ENCODE measurements around the gene FUS. TPM values are rescaled to one million over a fixed set of nuclear protein-coding genes. Genes with fewer than 3 reads are reported as not detected.
"Not testable (repeated sequence)": the region's sequence is repeated elsewhere in the genome, so short reads cannot be mapped to it uniquely, and the experiment has no call there.

The FUS gene
- polyA plus RNA-seq, 1 donor (not counting 4 experiments of a cell fraction or from before 2014, with no cell fraction given) = 199 TPM

DNA sequence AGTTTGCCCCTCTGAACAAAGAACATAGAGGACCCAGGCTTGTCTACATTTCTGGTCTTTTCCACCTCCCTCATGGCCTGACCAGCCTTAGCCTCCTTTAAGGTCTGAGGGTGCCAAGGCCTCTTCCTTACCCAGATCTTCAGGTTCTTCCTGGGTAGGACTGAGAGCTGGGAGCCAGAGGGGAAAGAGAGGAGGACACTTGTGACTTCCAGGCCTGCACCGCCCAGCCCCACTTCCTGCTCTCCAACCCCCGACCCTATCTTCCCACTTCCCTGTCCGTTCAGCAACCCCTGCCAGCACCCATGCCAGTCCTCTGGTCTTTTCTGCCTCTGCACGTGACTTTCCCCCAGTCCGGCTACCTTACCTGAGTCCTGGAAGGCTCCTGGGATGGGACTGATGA is 30.6 kb upstream of the FUS start:
- Histone ChIP-seq H3K9me3 (ENCODE audit: control insufficient read depth, low read depth, low read length) (no peaks in the 10 kb centered on the region), H3K27ac (ENCODE audit: control insufficient read depth, insufficient read depth, low read length) (no peak overlapping the region), H3K79me2 (ENCODE audit: control insufficient read depth, insufficient read depth, low read length) (no peaks in the 10 kb centered on the region), H3K9ac (ENCODE audit: control insufficient read depth, extremely low read depth, insufficient read depth, low read length) (no peak overlapping the region), H3K27me3 (ENCODE audit: control insufficient read depth, extremely low read depth, insufficient read depth, low read length) (no peaks in the 10 kb centered on the region), H2AFZ (ENCODE audit: control insufficient read depth, low read length) (no peak overlapping the region), H3K4me3 (ENCODE audit: control insufficient read depth in 2 of 3, extremely low read depth in 1 of 3, insufficient read depth in 2 of 3, low read depth in 1 of 3, low read length in 3 of 3) (no peak overlapping the region), H4K20me1 (ENCODE audit: control insufficient read depth, extremely low read depth, insufficient read depth, low read length) (no peaks in the 10 kb centered on the region), H3K36me3 (ENCODE audit: control insufficient read depth in 2 of 2, extremely low read depth in 1 of 2, insufficient read depth in 2 of 2, low read length in 2 of 2) (no peaks in the 10 kb centered on the region), H3K9me1 (ENCODE audit: control insufficient read depth, extremely low read depth, insufficient read depth, low read length) (no peaks in the 10 kb centered on the region), H3K4me2 (ENCODE audit: control insufficient read depth, extremely low read depth, insufficient read depth, low read depth, low read length) (no peak overlapping the region), H3K4me1 (ENCODE audit: control insufficient read depth, extremely low read depth, insufficient read depth, low read length) (peaks cover 7% of the 10 kb centered on the region)
- no peak for DNase-seq (ENCODE audit: low read depth, low spot score)
- dilution Hi-C loops (cut with MboI; ENCODE audit: extremely low pct_ligation_motif_present, low sequenced_read_pairs) = no loop called here
- no peak for FAIRE-seq
- no peak for TF ChIP-seq EZH2 (IDR thresholded peaks at IDR 0.05; ENCODE audit: low read length)
- TF ChIP-seq, protein P1, sequence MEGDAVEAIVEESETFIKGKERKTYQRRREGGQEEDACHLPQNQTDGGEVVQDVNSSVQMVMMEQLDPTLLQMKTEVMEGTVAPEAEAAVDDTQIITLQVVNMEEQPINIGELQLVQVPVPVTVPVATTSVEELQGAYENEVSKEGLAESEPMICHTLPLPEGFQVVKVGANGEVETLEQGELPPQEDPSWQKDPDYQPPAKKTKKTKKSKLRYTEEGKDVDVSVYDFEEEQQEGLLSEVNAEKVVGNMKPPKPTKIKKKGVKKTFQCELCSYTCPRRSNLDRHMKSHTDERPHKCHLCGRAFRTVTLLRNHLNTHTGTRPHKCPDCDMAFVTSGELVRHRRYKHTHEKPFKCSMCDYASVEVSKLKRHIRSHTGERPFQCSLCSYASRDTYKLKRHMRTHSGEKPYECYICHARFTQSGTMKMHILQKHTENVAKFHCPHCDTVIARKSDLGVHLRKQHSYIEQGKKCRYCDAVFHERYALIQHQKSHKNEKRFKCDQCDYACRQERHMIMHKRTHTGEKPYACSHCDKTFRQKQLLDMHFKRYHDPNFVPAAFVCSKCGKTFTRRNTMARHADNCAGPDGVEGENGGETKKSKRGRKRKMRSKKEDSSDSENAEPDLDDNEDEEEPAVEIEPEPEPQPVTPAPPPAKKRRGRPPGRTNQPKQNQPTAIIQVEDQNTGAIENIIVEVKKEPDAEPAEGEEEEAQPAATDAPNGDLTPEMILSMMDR (optimal IDR thresholded peaks at IDR 0.05 in 1 of 3, IDR thresholded peaks at IDR 0.05 in 1 of 3, conservative IDR thresholded peaks at IDR 0.05 in 1 of 3; ENCODE audit: extremely low read depth in 1 of 3, insufficient read depth in 2 of 3, low read length in 3 of 3) = no peak

DNA sequence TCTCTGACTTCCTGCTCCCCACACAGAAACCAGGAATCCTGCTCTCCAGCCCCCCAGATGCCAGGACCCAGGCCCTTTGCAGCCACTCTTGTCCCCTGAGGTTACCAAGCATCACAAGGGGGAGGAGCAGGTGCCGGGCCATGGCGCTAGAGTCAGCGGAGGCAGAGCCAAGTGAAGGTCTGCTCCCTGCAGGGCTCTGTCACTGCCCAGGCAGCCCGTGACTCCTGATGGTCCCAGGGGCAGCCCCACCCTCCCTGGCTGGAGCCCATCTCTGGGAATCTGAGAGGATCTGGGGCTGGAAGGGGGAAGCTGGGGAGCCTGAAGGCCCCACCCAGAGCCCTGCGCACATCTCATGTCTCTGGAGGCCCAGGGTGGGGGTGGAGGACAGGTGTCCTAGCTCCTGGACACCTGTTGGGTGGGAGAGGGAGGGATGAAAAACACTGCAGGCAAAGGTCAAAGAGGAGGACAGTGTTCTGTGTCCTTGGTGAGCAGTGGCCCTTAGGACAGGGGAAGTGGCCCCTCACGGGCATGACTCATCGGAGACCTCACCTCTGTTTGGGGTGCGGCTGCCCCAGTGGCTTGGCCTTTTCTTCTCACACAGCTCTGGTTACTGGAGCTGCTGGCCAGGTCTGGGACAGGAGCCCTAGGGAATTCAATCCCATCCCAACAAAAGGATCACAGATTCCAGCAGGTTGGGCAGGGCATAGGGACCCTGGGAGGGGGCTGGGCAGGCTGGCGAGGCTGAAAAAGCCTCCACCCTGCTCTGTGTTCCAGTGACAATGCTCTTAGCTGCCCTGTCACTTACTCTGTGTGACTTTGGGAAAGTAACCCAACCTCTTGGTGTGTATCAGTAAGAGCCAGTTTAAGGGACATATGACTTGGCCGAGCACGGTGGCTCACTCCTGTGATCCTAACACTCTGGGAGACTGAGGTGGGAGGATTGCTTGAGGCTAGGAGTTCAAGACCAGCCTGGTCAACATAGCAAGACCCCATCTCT is 29.7 kb upstream of the FUS start, which contains the start of gene PRSS36:
Gene PRSS36 (minus strand): TSS at position 173 of the 997 bp plus-strand sequence. CDS start 31 bp downstream, at position 142.
- Histone ChIP-seq H3K9ac (ENCODE audit: control insufficient read depth, extremely low read depth, insufficient read depth, low read length) (no peak within 1 kb of the TSS), H3K36me3 (ENCODE audit: control insufficient read depth in 2 of 2, extremely low read depth in 1 of 2, insufficient read depth in 2 of 2, low read length in 2 of 2) (no peaks in the 10 kb centered on the region), H3K27ac (ENCODE audit: control insufficient read depth, insufficient read depth, low read length) (no peak within 1 kb of the TSS), H3K27me3 (ENCODE audit: control insufficient read depth, extremely low read depth, insufficient read depth, low read length) (no peaks in the 10 kb centered on the region), H2AFZ (ENCODE audit: control insufficient read depth, low read length) (no peak within 1 kb of the TSS), H3K4me2 (ENCODE audit: control insufficient read depth, extremely low read depth, insufficient read depth, low read depth, low read length) (no peak within 1 kb of the TSS), H4K20me1 (ENCODE audit: control insufficient read depth, extremely low read depth, insufficient read depth, low read length) (no peaks in the 10 kb centered on the region), H3K4me3 (ENCODE audit: control insufficient read depth in 2 of 3, extremely low read depth in 1 of 3, insufficient read depth in 2 of 3, low read depth in 1 of 3, low read length in 3 of 3) (no peak within 1 kb of the TSS), H3K79me2 (ENCODE audit: control insufficient read depth, insufficient read depth, low read length) (no peaks in the 10 kb centered on the region), H3K4me1 (ENCODE audit: control insufficient read depth, extremely low read depth, insufficient read depth, low read length) (peaks cover 7% of the 10 kb centered on the region), H3K9me3 (ENCODE audit: control insufficient read depth, low read depth, low read length) (no peaks in the 10 kb centered on the region), H3K9me1 (ENCODE audit: control insufficient read depth, extremely low read depth, insufficient read depth, low read length) (no peaks in the 10 kb centered on the region)
- FAIRE-seq (no peak), DNase-seq (ENCODE audit: low read depth, low spot score) (no peak)
- dilution Hi-C loops (cut with MboI; ENCODE audit: extremely low pct_ligation_motif_present, low sequenced_read_pairs) = no loop called here
- no peak for TF ChIP-seq EZH2 (IDR thresholded peaks at IDR 0.05; ENCODE audit: low read length)
- TF ChIP-seq, protein P1 (optimal IDR thresholded peaks at IDR 0.05 in 1 of 3, IDR thresholded peaks at IDR 0.05 in 1 of 3, conservative IDR thresholded peaks at IDR 0.05 in 1 of 3; ENCODE audit: extremely low read depth in 1 of 3, insufficient read depth in 2 of 3, low read length in 3 of 3) = no peak

DNA sequence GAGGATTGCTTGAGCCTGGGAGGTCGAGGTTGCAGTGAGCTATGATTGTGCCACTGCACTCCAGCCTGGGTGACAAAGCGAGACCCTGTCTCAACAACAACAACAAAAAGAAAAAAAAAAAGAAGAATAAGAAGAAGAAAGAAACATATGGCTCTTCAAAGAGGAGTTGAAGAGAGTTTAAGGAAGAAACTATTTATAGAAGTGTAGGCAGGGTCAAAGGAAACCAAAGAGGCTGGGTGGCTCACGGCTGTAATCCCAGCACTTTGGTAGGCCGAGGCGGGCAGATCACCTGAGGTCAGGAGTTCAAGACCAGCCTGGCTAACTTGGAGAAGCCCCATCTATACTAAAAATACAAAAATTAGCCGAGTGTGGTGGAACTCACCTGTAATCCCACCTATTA is 29.0 kb upstream of the FUS start:
- H3K36me3 ChIP-seq (ENCODE audit: control insufficient read depth in 2 of 2, extremely low read depth in 1 of 2, insufficient read depth in 2 of 2, low read length in 2 of 2); DNase-seq (ENCODE audit: low read depth, low spot score); H3K9me3 ChIP-seq (ENCODE audit: control insufficient read depth, low read depth, low read length); H3K79me2 ChIP-seq (ENCODE audit: control insufficient read depth, insufficient read depth, low read length); H3K4me3 ChIP-seq (ENCODE audit: control insufficient read depth in 2 of 3, extremely low read depth in 1 of 3, insufficient read depth in 2 of 3, low read depth in 1 of 3, low read length in 3 of 3); H3K9ac ChIP-seq (ENCODE audit: control insufficient read depth, extremely low read depth, insufficient read depth, low read length); dilution Hi-C loops (cut with MboI; ENCODE audit: extremely low pct_ligation_motif_present, low sequenced_read_pairs); H3K27ac ChIP-seq (ENCODE audit: control insufficient read depth, insufficient read depth, low read length); H3K4me2 ChIP-seq (ENCODE audit: control insufficient read depth, extremely low read depth, insufficient read depth, low read depth, low read length); H3K9me1 ChIP-seq (ENCODE audit: control insufficient read depth, extremely low read depth, insufficient read depth, low read length); H3K4me1 ChIP-seq (ENCODE audit: control insufficient read depth, extremely low read depth, insufficient read depth, low read length); FAIRE-seq; H4K20me1 ChIP-seq (ENCODE audit: control insufficient read depth, extremely low read depth, insufficient read depth, low read length); H3K27me3 ChIP-seq (ENCODE audit: control insufficient read depth, extremely low read depth, insufficient read depth, low read length); H2AFZ ChIP-seq (ENCODE audit: control insufficient read depth, low read length): not testable (repeated sequence)
